CD4-positive, alpha-beta T cell treated with Interleukin-17A for 4 hours (primary cell): Measurements from ENCODE around the gene BABAM2.

Experiments
- DNase-seq: peaks from one replicate; pipeline ENCODE4 v3.0.0-alpha.2; 2020; ENCODE audit warnings: mixed read lengths

The BABAM2 gene

DNA sequence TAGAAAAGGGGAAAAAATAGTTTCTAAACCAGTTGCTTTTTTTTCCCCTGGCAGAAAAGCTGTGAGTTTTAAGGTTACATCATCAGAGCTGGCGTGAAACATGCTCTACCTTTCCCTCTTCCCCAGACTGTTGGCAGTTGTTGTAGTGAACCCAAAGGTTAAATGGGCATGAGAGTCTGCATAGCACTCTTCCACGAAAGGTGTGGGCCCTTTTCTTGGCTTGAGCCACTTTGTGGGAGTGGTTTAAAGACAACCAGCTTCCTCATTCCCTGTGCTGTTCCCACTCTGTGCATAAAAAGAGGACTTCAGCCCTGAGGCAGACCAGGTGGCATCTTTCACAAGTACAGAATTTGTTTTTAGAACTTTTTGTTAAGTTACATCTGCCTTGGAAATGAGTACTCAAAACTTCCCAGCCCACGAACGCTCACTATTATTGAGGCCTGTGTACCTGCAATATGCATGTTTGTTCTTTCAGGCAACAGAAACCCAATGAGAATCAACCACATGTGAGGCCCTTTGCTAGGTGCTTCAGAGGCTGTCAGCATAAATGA is 243.8 kb downstream of the BABAM2 start:
- DNase-seq, result no peak

DNA sequence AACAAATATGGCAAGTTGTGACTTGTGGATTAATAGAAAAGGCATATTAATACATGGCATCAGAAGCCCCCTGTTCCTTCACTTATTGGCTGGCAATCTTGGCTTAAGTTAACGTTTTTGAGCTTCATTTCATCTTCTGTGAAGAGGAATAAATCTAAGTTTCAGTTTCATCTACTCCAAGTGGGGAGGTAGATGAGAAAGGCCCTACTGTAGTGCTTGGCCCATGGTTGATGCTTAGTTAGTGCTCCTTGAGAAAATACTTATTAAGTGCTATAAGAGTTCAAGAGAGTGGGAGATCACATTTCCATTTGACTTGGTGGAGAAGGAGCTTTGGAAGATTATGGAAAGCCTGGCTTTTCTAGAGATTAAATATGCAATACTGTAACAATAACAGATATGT is 244.3 kb downstream of the BABAM2 start:
- no peak for DNase-seq

DNA sequence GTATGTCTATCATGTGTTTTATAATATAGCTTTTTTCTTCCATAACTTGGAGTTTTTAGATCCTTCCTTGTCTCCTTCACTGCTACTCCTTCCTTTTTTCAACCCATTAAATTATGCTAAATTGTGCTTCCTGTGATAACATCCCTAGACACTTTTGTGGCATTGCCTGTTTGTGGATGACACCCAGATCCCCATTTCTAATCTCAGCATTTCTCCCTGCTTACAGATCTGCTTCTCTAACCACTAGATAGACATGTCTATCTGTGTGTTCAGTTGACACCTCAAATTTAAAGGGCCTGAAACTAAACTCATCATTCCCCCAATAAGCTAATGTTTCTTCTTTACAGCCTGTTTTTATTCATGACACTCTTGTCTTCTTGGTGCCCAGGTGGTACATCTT is 244.8 kb downstream of the BABAM2 start:
- no peak for DNase-seq

DNA sequence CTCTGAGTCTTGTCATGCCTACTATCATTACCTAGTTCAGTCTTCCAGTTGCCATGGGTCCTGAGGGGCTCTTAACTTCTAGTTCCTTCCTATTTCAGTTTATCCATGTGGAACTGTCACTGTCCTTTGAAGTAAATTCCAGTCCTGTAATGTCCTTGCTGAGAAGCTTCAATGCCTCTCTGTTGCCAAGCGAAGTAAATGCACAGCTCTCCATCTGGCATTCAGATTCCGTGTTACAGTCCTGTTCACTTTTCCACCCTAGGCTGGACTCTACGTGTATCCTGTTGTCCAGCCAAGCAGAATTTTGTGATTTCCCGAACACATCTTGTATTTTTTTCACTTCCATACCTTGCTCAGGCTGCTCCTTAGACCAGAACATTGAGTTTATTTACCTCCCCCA is 245.3 kb downstream of the BABAM2 start:
- DNase-seq, result no peak

DNA sequence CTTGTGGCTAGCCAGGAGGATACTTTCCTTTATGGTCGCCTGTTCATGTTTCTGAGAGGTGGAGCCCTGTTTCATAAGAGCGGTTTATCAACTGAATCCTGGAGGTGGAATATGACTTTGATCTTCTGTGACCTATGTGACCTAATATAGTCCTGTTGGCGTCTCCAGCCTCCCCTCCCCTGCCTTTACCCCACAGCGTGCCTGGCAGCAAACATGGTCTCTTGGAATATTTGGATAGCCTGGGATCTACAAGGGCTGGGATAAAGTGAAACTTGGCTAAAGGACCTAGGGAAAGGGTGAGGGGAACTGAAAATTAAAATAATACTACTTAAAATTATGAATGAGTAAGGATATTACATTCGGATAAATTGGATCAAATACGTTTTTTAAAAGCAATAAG is 246.0 kb downstream of the BABAM2 start:
- no peak for DNase-seq

DNA sequence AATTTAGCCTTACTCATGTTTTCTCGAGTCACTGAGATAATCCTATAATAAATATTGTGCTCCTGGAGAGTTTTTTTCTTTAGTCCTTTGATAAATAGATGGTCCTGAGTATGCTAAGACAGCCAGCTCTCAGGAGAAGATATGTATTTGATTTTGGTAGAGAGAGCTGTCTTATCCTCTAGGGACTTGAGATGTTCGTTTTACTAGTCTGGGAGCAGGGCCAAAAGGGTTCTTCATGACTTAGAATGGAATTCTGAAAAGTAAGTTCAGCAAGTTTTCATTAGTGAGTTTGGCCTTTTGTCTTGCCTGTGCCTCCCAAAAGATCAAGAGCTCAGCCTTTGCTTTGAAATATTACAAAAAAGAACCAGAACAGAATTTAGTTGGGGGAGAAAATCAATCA is 246.7 kb downstream of the BABAM2 start:
- no peak for DNase-seq

DNA sequence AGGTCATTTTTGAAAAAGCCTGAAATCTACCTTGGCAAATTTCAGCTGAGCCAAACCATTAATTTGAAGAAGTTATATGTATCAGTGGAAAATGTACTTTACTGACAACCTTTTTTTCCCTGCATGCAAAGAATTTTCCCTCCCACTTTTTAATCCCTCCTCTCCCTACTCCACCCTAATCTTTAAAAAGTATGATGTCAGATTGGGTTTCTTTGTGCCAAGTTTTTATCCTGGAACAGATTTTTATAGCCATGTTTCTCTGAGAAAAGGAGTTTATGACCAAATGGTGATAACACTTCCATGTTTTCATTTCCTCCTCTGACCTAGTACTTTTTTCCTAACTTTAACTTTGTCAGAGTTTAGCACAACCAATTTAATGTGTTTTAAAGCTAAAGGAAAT is 251.9 kb downstream of the BABAM2 start:
- DNase-seq, result no peak

DNA sequence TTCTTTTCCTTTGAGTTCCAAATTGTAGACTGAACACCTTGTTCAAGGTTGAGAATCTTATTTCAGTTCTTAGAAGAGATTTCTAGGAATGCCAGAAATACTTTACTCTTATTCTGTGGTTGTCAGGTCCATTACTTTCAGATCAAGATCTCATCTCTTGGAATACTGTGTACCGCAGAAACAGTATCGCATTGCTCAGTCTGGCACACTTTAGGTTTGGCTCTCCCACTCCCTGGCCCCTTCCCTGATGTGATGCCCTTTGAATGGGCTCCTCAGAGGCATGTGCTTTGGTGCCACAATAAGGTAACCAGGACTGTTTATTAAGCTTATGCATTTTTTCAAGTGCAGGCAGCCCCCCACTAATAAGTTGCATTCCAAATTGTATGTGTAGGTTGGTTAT is 257.5 kb downstream of the BABAM2 start:
- DNase-seq, result no peak

DNA sequence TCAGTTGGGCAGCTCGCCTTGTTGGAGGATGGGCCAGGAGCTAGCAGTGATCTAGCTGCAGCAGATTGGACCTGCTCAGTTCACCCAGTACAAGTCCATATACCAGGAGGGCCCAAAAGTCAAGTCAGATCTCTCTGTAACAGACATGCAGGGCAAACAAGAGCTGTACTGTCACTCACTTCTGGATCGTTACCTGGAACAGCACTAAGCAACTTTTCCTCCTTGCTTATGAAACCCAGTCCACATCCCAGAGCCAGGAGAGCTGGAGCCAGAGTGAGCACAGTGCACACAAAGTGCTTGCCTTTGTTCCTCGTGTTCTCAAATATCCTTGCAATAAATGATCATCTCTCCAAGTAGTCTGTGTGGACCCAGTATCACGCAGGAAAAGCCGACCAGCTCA is 258.0 kb downstream of the BABAM2 start:
- no peak for DNase-seq

DNA sequence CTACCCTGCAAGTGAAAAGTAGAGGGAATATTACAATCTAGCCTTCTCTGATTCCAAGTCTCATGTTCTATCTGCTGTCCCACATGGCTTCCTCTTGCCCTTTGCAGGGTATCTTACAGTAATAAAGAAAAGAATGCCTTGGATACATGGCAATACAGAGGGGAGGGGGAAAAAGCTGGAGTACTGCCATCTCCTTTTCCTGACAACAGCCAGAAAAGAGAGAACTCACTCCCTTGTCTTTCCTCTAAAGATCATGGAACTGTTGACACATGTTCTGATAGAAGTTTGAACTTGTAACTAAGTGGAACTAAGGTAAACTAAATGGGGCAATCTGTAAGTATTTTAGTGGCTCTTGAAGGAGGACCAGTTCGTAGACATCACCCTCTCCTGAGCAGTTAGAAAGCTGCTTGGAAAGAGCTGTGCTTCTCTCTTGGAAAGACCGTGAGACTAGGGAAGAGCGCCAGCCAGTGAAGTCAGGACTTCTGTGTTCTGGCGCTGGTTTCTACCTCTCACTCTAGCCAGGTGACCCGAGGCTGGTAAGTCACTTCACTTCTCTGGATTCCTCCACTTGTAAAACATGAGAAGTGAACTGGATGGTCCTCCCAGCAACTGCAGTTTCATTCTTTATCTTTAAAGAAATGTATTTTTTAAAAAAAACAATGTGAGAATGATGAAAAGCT is 259.8 kb downstream of the BABAM2 start:
- no peak for DNase-seq

DNA sequence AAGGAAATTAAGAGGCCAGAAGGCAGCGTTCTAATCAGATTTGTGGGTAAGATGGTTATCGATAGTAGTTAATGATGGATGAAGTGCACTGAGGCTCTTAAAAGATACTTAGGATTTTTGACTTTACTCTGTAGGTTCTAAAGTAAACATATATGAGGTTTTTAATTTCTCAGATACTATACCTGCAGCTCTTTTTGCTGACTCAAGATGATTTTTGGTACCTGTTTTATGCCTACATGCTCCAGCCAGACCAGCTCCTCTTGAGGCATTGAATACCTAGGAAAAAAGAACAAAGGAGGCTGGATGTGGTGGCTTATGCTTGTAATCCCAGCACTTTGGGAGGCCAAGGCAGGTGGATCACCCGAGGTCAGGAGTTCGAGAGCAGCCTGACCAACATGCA is 260.5 kb downstream of the BABAM2 start:
- no peak for DNase-seq

DNA sequence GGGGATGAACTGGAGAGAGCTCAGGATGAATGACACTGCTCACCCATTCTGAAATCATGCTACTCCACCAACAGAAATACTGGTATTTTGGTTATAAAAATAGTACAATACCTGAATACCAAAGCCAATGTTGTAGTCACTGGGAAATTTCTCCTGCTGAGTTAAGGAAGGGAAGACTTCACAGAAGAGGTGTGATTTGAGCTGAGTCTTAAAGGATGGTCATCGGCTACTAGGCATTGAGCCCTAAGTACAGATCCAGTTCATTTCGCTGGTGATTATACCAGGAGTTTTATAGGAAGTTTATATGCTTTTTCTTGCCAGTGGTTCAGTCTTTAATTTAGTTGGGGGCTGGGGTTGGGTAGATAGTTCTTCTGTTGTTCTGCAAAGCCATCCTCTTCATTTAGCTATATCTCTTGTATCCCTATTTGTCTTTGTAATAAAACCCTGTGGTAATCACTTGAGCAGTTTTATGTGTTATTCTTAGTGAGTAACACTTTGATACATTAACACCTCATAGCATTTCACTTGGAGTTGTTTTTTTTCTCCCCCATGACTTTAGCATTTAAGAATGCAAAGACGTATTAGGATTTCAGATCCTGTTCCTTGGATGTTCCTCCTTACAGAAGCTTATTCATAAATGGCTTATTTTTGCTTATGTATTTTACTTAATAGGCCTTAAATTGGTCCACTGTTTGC is 262.2 kb downstream of the BABAM2 start:
- DNase-seq, result no peak

DNA sequence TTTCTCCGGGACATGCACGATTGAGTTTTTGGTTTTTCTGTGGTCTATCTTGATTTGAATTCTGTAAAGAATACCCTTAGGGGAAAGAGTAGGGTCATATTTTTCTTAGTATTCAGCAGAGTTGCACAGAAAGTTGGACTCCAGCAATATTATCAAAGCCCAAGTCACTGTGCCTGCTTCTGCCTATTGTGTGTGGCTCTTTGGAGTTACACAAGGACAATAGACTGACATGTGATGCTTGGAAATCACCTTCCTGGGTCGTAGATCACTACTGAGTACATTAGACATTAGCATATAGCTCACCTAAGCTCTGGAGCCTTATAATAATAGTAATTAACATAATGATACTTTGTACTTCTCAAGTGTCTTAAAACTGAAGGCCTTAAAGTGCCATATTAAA is 263.3 kb downstream of the BABAM2 start:
- DNase-seq, result no peak

DNA sequence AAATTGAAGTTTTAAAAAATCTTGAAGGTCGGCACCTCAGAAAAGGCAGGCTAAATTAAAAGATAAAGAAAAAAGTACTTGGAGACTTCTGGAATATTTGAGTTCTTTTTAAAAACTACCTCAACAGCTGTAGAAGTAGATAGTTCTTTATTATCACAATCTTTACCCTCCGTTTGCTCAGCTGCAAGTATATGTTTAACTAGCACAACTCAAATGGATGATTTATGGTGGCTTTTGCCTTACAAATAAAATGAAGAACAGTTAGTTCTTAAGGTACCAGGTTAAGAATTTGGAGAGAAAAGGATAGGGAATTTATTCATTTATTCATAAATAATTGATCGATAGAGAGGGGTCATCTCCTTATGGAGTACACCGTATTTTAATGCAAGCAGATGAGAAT is 264.6 kb downstream of the BABAM2 start:
- no peak for DNase-seq

DNA sequence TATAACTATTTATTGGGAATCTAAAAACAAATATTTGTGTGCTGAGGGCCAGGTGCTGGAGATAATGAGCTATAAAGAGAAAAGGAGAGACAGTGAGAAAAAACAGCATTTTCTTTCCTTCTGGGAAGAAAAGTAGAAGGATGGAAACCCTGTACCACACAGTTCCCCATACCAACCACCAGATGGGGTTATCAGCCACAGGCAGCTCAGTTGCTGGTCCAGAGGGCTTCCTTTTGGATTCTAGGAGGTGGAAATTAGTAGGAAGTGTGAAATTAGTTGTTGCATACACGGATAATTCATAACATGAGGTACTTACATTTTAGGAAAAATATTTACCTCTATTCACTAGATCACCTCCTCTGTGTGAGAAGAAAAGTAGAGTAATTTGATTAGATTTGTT is 265.1 kb downstream of the BABAM2 start:
- no peak for DNase-seq

DNA sequence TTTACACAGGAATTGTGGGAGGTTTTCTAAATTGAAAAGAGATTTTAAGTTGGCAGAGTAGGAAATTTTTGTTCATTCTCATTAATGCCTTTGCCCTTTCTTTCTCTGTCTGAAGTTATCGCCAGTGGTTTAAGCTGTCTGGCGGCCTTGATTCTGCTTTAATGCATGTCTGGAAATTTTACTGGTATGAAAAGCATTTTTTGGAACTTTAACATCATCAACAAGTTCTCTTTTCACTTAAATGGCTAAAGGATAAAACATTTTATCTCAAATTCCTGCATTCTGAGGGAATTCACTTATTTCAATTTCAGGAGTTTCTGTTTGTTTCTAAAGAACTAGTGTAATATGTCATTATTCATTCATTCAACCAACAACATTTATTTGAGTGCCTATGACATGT is 268.3 kb downstream of the BABAM2 start:
- DNase-seq, result no peak

DNA sequence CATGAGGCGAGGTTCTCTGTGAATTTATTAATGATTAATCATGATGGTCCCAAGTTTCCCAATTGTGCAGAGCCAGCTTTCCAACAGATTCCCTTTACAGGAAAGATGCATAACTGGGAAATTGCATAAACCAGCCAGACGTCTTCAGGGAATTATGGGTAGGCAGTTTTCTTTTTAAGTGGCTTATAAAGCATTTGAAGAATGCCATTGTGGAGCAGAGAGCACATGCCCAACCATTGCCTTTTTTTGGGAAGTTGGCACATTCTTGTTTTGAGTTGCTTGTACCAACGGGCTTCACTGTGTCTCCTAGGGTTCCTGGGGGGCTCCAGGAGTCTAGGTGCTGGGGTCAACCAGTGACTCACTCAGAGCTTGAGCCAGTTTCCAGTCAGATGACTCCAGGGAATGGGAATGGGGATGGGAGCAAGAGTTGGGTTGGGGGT is 270.5 kb downstream of the BABAM2 start:
- no peak for DNase-seq

DNA sequence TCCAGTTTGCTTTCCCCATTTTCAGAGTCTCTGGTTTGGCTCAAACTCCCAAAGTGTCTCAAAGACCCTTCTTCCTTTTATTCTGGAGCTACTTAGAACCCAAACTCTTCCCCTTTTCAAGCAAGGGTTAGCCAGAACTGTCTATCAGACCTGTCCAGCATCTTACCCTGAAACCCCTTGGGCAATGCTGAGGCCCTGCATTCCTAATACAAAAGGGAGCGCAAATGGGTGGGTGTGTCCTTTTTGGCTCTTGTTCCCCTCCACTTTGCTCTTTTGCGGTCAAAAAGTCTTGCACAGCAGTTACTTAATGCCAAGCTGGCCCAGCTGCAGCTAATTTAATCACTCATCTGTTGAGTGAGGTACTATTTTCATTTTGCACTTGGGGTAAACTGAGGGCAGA is 270.9 kb downstream of the BABAM2 start:
- no peak for DNase-seq

DNA sequence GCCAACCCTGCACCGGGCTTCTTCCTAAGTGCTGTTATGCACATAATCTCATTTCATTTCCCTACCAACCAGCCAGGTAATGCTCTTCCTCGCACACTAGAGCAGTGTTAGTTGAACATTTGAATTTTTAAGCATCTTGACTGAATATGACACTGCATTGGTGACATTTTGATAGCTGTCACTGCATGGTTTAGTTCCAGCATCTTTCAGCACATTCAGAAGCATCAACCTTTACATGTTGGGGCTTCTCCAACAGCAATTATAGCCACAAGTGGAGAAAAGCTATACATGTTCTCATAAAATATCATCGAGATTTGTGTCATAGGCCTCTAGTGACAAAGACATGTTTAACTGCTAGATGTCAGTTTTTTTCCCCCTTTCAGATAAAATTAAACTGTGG is 272.0 kb downstream of the BABAM2 start:
- DNase-seq, result no peak

DNA sequence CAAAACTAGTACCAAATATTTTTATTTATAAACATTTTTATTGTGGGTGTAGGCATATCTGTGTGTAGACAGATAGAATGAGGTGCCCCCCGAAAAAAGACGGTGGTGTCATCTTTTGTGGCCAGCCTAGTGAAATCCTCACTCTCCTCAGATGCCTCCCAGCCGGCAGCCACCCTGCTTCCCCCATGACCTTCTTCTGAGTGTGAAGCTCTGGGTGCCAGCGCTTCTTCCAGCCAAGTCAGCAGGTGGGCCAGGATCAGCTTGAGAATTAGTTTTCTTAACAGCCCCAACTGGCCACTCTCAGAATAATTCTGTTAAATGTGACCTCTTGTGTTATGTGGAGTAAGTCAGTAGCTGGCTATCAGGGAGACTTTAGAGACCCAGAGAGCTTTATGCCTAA is 272.5 kb downstream of the BABAM2 start:
- DNase-seq, result no peak

DNA sequence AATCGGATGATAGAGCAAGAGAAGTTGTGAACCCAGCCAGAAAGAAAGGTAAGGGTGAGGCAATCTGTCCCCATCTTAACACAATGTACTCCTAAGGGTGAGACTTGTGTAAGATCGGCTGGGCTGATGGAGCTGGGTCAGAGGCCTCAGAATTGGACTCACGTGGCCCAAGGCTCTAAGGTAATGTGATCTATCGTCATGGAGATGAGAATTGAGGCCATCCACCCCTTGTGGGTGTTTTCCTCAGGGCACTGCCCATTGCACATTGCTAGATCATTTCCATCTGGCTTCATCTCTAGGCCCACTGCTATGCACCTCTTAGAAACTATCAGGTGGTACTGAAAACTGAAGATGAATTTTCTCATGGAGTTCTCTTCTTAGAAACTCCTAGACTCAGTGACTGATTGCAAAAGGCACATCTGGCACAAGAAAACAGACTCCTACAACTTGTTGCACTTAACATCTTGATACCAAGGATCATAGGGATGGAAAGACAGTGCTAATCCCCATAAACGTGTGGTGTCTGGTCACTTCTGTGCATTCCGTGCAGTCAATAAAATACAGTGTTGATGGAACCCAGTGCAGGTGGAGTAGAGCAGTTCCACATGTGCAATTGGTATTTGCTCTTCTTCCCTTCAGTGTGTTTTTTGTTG is 273.2 kb downstream of the BABAM2 start:
- DNase-seq, result no peak

DNA sequence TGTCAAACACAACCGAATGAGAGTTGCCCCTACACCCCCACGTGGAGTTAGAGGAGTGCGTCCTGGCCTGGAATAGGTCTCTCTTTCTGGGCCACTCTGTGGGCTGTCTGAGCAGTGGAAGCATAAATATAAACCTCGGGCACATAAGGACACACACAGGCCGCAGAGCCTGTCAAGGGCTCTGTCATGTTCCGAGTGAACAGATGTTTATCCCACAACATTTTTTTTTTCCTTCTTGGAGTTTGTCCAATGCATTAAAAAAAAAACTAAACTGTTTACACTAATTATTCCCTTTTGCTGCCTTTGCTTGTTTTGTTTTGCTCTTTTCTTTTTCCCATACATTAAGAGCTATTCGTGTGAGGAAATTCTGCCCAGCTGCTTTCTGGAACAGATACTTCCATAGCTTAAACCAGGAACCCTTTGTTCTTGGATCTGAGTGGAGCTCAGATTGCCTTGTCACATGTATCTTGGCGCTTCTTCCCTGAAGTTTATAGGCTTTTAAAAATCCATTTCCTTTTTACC is 273.8 kb downstream of the BABAM2 start:
- DNase-seq, result no peak

DNA sequence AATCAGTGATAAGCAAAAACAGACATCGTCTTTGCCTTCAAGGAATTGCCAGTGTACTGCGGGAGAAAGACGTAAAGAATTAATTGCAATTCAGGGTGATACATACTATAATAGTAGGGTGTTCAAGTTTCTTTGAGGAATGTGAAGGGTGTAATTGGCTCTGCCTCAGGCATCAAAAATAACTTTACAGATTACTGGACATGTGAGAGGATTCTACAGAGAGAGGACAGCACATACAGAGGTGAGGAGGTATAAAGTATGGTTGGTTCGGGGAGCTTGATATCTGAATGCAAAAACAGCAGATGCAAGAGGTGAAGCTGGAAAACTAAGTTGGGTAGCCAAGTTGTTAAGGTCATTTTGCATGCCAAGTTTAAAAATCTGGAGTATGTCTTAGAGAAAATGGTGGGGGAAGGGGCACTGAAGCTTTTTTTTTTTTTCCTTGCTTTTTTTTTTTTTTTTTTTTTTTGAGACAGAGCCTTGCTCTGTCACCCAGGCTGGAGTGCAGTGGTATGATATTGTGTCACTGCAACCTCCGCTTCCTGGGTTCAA is 274.6 kb downstream of the BABAM2 start:
- DNase-seq, result no peak

DNA sequence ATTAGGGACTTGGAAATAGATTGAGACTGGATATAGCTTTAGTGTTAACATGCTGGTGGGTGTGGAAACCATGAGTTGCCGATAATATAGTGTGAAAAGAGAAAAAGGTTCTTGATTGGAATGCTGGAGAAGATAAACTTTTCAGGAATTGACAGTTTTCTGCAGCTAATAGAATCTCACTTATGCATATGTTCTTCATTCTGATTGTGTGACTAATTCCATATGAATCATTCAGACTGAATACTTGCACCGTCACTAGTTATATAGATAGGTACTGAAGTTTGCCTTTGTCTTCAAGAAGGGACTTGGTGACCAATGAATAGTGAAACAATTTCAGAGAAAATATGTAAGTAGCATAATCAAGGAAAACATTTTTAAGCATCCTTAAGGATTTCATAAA is 276.4 kb downstream of the BABAM2 start:
- DNase-seq, result no peak
